Keratinocyte (primary cell): ENCODE measurements around the gene FBP1. TPM values are rescaled to one million over a fixed set of nuclear protein-coding genes. Genes with fewer than 3 reads are reported as not detected.
"Not testable (repeated sequence)": the region's sequence is repeated elsewhere in the genome, so short reads cannot be mapped to it uniquely, and the experiment has no call there.

Experiments used
- DNase-seq: peaks from one replicate; pipeline ENCODE4 v3.0.0-alpha.2; 2011; ENCODE audit warnings: low read depth, missing footprints, low spot score
- FAIRE-seq: peaks from 2 replicates; lab custom pipeline; 2011; peaks lifted over from hg19 to GRCh38; lab: Jason Lieb, UNC
- H2AFZ ChIP-seq: 2 replicates; pipeline ENCODE4 v1.6.0; 2012; ENCODE audit warnings: low read length, control low read depth, inconsistent platforms; ENCODE audit not compliant: control insufficient read depth
- H3K27ac ChIP-seq: 2 replicates; pipeline ENCODE4 v1.5.1; 2011; ENCODE audit warnings: low read length; ENCODE audit not compliant: control insufficient read depth, insufficient read depth
- H3K27me3 ChIP-seq: 3 replicates; pipeline ENCODE4 v1.6.0; 2011; ENCODE audit warnings: low read length; ENCODE audit not compliant: control insufficient read depth, insufficient read depth; ENCODE audit errors: extremely low read depth
- H3K36me3 ChIP-seq, 2 experiments: 2 replicates in 1 of 2; 3 replicates in 1 of 2; pipeline ENCODE4 v1.5.1; 2011; ENCODE audit warnings: low read length in 2 of 2, mild to moderate bottlenecking in 1 of 2; ENCODE audit not compliant: control insufficient read depth in 2 of 2, insufficient read depth in 2 of 2; ENCODE audit errors: extremely low read depth in 1 of 2
- H3K4me1 ChIP-seq: 3 replicates; pipeline ENCODE4 v1.5.1; 2011; ENCODE audit warnings: low read length; ENCODE audit not compliant: control insufficient read depth, insufficient read depth; ENCODE audit errors: extremely low read depth
- H3K4me2 ChIP-seq: 3 replicates; pipeline ENCODE4 v1.6.0; 2011; ENCODE audit warnings: low read depth, low read length; ENCODE audit not compliant: control insufficient read depth, insufficient read depth; ENCODE audit errors: extremely low read depth
- H3K4me3 ChIP-seq, 3 experiments: fragments of 200-600 bp in 1 of 3; sonication (generic) in 1 of 3; 2 replicates in 2 of 3; 3 replicates in 1 of 3; pipeline ENCODE4 v1.5.1; 2011 to 2016; ENCODE audit warnings: low read length in 3 of 3, mild to moderate bottlenecking in 3 of 3, control low read depth in 2 of 3, inconsistent platforms in 1 of 3, low read depth in 1 of 3, mixed read lengths in 1 of 3, mixed run types in 1 of 3, moderate library complexity in 1 of 3; ENCODE audit not compliant: control insufficient read depth in 2 of 3, insufficient read depth in 2 of 3; ENCODE audit errors: extremely low read depth in 1 of 3
- H3K79me2 ChIP-seq: 2 replicates; pipeline ENCODE4 v1.6.0; 2012; ENCODE audit warnings: low read length; ENCODE audit not compliant: control insufficient read depth, insufficient read depth
- H3K9ac ChIP-seq: 3 replicates; pipeline ENCODE4 v1.6.0; 2011; ENCODE audit warnings: low read length; ENCODE audit not compliant: control insufficient read depth, insufficient read depth; ENCODE audit errors: extremely low read depth
- H3K9me1 ChIP-seq: 3 replicates; pipeline ENCODE4 v1.6.0; 2011; ENCODE audit warnings: low read length; ENCODE audit not compliant: control insufficient read depth, insufficient read depth; ENCODE audit errors: extremely low read depth
- H3K9me3 ChIP-seq: 2 replicates; pipeline ENCODE4 v1.5.1; 2012; ENCODE audit warnings: low read depth, low read length; ENCODE audit not compliant: control insufficient read depth
- H4K20me1 ChIP-seq: 3 replicates; pipeline ENCODE4 v1.6.0; 2011; ENCODE audit warnings: low read length; ENCODE audit not compliant: control insufficient read depth, insufficient read depth; ENCODE audit errors: extremely low read depth
- CTCF ChIP-seq, 3 experiments: IDR thresholded peaks in 1 of 3; conservative IDR thresholded peaks in 1 of 3; optimal IDR thresholded peaks in 1 of 3; 2 replicates in 2 of 3; 3 replicates in 1 of 3; pipeline versions ENCODE3 to v1.5.1; 2011; ENCODE audit warnings: low read length in 3 of 3, mild to moderate bottlenecking in 3 of 3, moderate library complexity in 2 of 3, control low read depth in 1 of 3, inconsistent platforms in 1 of 3; ENCODE audit not compliant: insufficient read depth in 2 of 3; ENCODE audit errors: extremely low read depth in 1 of 3
- EZH2 ChIP-seq: IDR thresholded peaks from one replicate; pipeline ENCODE4 v1.6.1; 2012; ENCODE audit warnings: inconsistent platforms, mild to moderate bottlenecking, low read length, moderate library complexity
- dilution Hi-C: fragments of 300-500 bp; cut with MboI; formaldehyde crosslinking; loops from one replicate; pipeline ENCODE4 v1.7.0; 2020; ENCODE audit warnings: low sequenced_read_pairs; ENCODE audit not compliant: extremely low pct_ligation_motif_present
- polyA plus RNA-seq, 5 experiments: library from polyadenylated mRNA; depleted of rRNA in 3 of 5; stranded (reverse) in 3 of 5; stranded (forward) in 1 of 5; unstranded in 1 of 5; fragments of >200 nt; gene quantifications; 1 replicate in 1 of 5; 2 replicates in 3 of 5; 3 replicates in 1 of 5; pipeline versions ENCODE4 v1.2.1 to v1.2.3, GENCODE V29; 2011 to 2012; ENCODE audit warnings: missing spikeins in 2 of 5, low read depth in 1 of 5, low replicate concordance in 1 of 5

Gene FBP1
- polyA plus RNA-seq, 1 donor (not counting 4 experiments of a cell fraction or from before 2014, with no cell fraction given) = 0.16 TPM

DNA sequence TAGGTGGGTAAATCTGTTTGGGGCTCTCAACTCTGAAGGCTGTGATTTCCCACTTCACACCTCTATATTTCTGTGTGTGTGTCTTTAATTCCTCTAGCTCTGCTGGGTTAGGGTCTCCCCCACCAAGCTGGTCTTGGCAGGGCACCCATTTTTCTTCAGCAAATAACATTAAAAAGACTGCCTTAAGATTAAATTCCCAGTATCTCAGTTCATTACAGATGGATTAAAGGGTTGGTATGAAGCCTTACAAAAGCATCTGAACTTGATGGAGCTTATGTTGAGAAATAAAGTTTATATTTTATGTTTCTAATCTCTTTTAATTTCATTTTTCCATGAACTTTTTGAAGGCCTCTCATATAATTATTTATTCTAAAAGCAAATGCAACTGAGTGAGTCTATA is 72.8 kb downstream of the FBP1 start:
- no peaks in the 10 kb centered on the region for H3K4me1 ChIP-seq
- no peaks in the 10 kb centered on the region for H3K9me3 ChIP-seq
- no peak overlapping the region for H3K27ac ChIP-seq
- no peaks in the 10 kb centered on the region for H3K9me1 ChIP-seq
- no peaks in the 10 kb centered on the region for H3K36me3 ChIP-seq
- FAIRE-seq (no peak), DNase-seq (no peak)
- dilution Hi-C loops = no loop called here
- no peak overlapping the region for H3K4me3 ChIP-seq
- H3K79me2 ChIP-seq = no peaks in the 10 kb centered on the region
- H3K9ac ChIP-seq = no peak overlapping the region
- no peaks in the 10 kb centered on the region for H3K27me3 ChIP-seq
- no peak overlapping the region for H2AFZ ChIP-seq
- no peak for TF ChIP-seq EZH2
- no peak for TF ChIP-seq CTCF (optimal IDR thresholded peaks at IDR 0.05 in 1 of 3, IDR thresholded peaks at IDR 0.05 in 1 of 3, conservative IDR thresholded peaks at IDR 0.05 in 1 of 3; ENCODE audit: extremely low read depth in 1 of 3, insufficient read depth in 2 of 3, low read length in 3 of 3)
- no peak overlapping the region for H3K4me2 ChIP-seq
- no peaks in the 10 kb centered on the region for H4K20me1 ChIP-seq

DNA sequence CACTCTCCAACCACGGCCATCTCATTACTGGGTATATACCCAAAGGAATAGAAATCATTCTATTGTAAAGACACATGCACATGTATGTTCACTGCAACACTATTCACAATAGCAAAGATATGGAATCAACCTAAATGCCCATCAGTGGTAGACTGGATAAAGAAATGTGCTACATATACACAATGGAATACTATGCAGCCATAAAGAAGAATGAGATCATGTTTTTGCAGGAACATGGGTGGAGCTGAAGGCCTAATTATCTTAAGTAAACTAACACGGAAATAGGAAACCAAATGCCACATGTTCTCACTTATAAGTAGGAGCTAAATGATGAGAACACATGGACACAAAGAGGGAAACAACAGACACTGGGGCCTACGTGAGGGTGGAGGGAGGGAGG is 75.0 kb downstream of the FBP1 start:
- DNase-seq, H3K27ac ChIP-seq, H3K4me3 ChIP-seq, H3K9me1 ChIP-seq, H3K9me3 ChIP-seq, H4K20me1 ChIP-seq, H3K27me3 ChIP-seq, FAIRE-seq, dilution Hi-C loops, H2AFZ ChIP-seq, H3K4me2 ChIP-seq, H3K9ac ChIP-seq, H3K79me2 ChIP-seq, H3K36me3 ChIP-seq, H3K4me1 ChIP-seq: not testable (repeated sequence)

GRCh38 chr9:94563548-94563947 is 75.8 kb downstream of the FBP1 start:
- Histone ChIP-seq H2AFZ (no peak overlapping the region), H4K20me1 (no peaks in the 10 kb centered on the region), H3K9me3 (no peaks in the 10 kb centered on the region), H3K4me3 (no peak overlapping the region), H3K9me1 (no peaks in the 10 kb centered on the region), H3K4me2 (no peak overlapping the region), H3K27me3 (no peaks in the 10 kb centered on the region), H3K4me1 (no peaks in the 10 kb centered on the region), H3K36me3 (no peaks in the 10 kb centered on the region), H3K9ac (no peak overlapping the region), H3K79me2 (no peaks in the 10 kb centered on the region), H3K27ac (no peak overlapping the region)
- FAIRE-seq = no peak
- TF ChIP-seq CTCF (optimal IDR thresholded peaks at IDR 0.05 in 1 of 3, IDR thresholded peaks at IDR 0.05 in 1 of 3, conservative IDR thresholded peaks at IDR 0.05 in 1 of 3; ENCODE audit: extremely low read depth in 1 of 3, insufficient read depth in 2 of 3, low read length in 3 of 3) = no peak
- TF ChIP-seq EZH2 = no peak
- DNase-seq = no peak
- dilution Hi-C loops = no loop called here
